Nephron (organoid): ENCODE data around the gene CAST.

Source experiments
- H3K27ac Mint-ChIP-seq, 3 experiments: 2 replicates each; pipeline ENCODE4 v1.8.0; 2020; ENCODE audit warnings: mixed read lengths in 3 of 3, mild to moderate bottlenecking in 2 of 3, moderate library complexity in 1 of 3
- H3K27me3 Mint-ChIP-seq: 2 replicates; pipeline ENCODE4 v1.8.0; 2021; ENCODE audit warnings: low read depth, mild to moderate bottlenecking, moderate library complexity, mixed read lengths
- H3K36me3 Mint-ChIP-seq: 2 replicates; pipeline ENCODE4 v1.8.0; 2020; ENCODE audit warnings: low read depth, mixed read lengths
- H3K4me1 Mint-ChIP-seq: 2 replicates; pipeline ENCODE4 v1.8.0; 2020; ENCODE audit warnings: mixed read lengths
- H3K4me3 Mint-ChIP-seq, 3 experiments: 2 replicates each; pipeline ENCODE4 v1.8.0; 2020; ENCODE audit warnings: mild to moderate bottlenecking in 3 of 3, mixed read lengths in 3 of 3, moderate library complexity in 2 of 3
- H3K9me3 Mint-ChIP-seq: 2 replicates; pipeline ENCODE4 v1.8.0; 2020; ENCODE audit warnings: mixed read lengths
- CTCF ChIP-seq, 3 experiments: fragments of 200-600 bp; sonication (generic); IDR thresholded peaks; one replicate each; pipeline ENCODE4 v1.5.0; 2021; ENCODE audit warnings: antibody characterized with exemption in 3 of 3; ENCODE audit not compliant: unreplicated experiment in 3 of 3

Gene CAST

DNA sequence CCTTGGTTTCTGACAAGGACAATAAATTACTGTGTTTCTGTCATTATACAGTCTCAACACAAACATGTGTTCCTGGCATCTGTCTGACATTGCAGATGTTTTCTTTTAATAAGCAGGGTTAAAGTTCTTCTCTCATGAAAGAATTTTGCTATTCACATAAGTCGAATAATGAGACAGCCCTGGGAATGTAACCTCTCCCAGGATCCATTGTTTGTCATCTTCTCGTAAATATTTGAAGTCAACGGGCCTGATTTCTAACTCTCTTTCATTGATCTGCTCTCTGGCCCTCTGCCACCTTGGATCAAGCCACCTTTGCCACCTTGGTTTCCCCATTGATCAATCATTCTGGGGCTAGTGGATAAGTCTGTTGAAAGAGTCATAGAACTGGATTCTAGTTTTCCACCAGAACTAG, 12.9 kb upstream of the CAST start:
- peak overlapping the region; percentile 45 to 90 (median 68) for H3K27ac Mint-ChIP-seq
- H3K27me3 Mint-ChIP-seq: no peaks in the 10 kb centered on the region
- H3K9me3 Mint-ChIP-seq: no peaks in the 10 kb centered on the region
- H3K4me3 Mint-ChIP-seq: no peak overlapping the region
- TF ChIP-seq CTCF (IDR thresholded peaks at IDR 0.05; ENCODE audit: unreplicated experiment in 3 of 3): no peak
- H3K36me3 Mint-ChIP-seq: no peaks in the 10 kb centered on the region
- peaks cover 17% of the 10 kb centered on the region for H3K4me1 Mint-ChIP-seq

- peaks cover 17% of the 10 kb centered on the region for H3K4me1 Mint-ChIP-seq
- H3K9me3 Mint-ChIP-seq: no peaks in the 10 kb centered on the region
- TF ChIP-seq CTCF (IDR thresholded peaks at IDR 0.05; ENCODE audit: unreplicated experiment in 3 of 3): no peak
- H3K27me3 Mint-ChIP-seq: no peaks in the 10 kb centered on the region
- no peak overlapping the region for H3K4me3 Mint-ChIP-seq
- no peaks in the 10 kb centered on the region for H3K36me3 Mint-ChIP-seq
- peak overlapping the region; percentile 45 to 90 (median 68) for H3K27ac Mint-ChIP-seq
These were observed 12.3 kb upstream of the CAST start for GRCh38 chr5:96649681-96650540.

DNA sequence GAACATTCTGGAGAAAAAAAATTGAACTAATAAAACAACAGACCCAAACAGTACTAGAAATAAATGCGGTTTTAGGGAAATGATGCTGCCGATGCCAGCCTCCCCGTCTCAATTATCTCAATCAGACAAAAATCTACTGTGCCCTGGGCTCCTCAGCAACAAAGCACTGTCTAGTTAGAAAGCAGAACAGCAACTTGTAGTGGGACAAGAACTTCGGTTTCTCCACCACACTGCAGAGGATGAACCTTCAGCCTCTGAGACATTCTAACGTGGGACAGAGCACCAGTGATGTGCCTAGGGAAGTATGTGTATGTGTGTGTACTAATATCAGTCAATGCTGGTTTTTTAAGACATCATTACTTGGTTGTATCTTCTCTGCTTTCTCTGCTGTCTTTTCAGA, 11.1 kb upstream of the CAST start:
- TF ChIP-seq CTCF (IDR thresholded peaks at IDR 0.05; ENCODE audit: unreplicated experiment in 3 of 3): no peak
- Mint-ChIP-seq H3K4me3 (no peak overlapping the region), H3K4me1 (peaks cover 17% of the 10 kb centered on the region), H3K27me3 (no peaks in the 10 kb centered on the region), H3K9me3 (no peaks in the 10 kb centered on the region), H3K36me3 (no peaks in the 10 kb centered on the region), H3K27ac (peak overlapping the region; percentile 45 to 90 (median 68))

GRCh38 chr5:96651948-96652753, 10.0 kb upstream of the CAST start:
- Mint-ChIP-seq H3K4me3 (no peak overlapping the region), H3K27ac (peak overlapping the region; percentile 45 to 90 (median 68)), H3K4me1 (peaks cover 19% of the 10 kb centered on the region), H3K9me3 (no peaks in the 10 kb centered on the region), H3K36me3 (no peaks in the 10 kb centered on the region), H3K27me3 (no peaks in the 10 kb centered on the region)
- TF ChIP-seq CTCF (IDR thresholded peaks at IDR 0.05; ENCODE audit: unreplicated experiment in 3 of 3): peak in 1 of 3 experiments; percentile 23

- H3K4me3 Mint-ChIP-seq: no peak overlapping the region
- H3K4me1 Mint-ChIP-seq: peaks cover 21% of the 10 kb centered on the region
- TF ChIP-seq CTCF (IDR thresholded peaks at IDR 0.05; ENCODE audit: unreplicated experiment in 3 of 3): no peak
- H3K9me3 Mint-ChIP-seq: no peaks in the 10 kb centered on the region
- H3K27me3 Mint-ChIP-seq: no peaks in the 10 kb centered on the region
- no peaks in the 10 kb centered on the region for H3K36me3 Mint-ChIP-seq
- H3K27ac Mint-ChIP-seq: no peak overlapping the region
These were observed 9.3 kb upstream of the CAST start for GRCh38 chr5:96652769-96653454.
